Astrocyte (in vitro differentiated cells and primary cell): ENCODE results near the gene KLF7.

Experiments used
- CTCF ChIP-seq: IDR thresholded peaks from 2 replicates; pipeline ENCODE4 v1.5.1; 2011; ENCODE audit warnings: low read depth, mild to moderate bottlenecking, inconsistent platforms, low read length, moderate library complexity; ENCODE audit not compliant: insufficient read depth
- EZH2 ChIP-seq: IDR thresholded peaks from 2 replicates; pipeline ENCODE4 v1.6.1; 2012; ENCODE audit warnings: mild to moderate bottlenecking, low read length, inconsistent platforms; ENCODE audit not compliant: insufficient read depth

DNA sequence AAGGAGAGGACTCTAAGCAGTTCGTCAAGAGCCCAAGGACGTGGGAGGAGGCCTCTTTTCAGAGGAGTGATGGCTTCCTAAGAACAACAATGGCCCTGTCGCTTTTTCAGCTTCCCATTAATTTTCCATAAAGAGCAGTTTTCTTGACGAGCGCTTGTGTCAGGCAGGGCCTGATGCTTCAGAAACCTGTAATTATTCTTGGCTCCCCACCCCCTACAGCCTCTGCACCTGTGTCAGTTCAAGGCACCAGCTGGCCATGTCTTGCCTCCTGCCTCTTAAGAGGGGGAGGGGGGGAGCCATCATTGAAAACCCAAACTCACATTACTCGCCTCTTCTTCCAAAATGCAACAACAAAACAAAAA is 32.3 kb downstream of the KLF7 start:
- TF ChIP-seq EZH2 (no peak), CTCF (no peak)
